Adipose tissue (tissue), 3 donors: ENCODE results near the gene SPRYD3. TPM values are rescaled to one million over a fixed set of nuclear protein-coding genes. Genes with fewer than 3 reads are reported as not detected.

Experiments
- H3K27ac ChIP-seq: one replicate; pipeline ENCODE4 v1.5.1; 2013; ENCODE audit warnings: low read depth, low read length
- WGBS, 3 donors: extraction: QIAGEN DNeasy Blood & Tissue Kit; methylation state at CpG; one replicate each; pipeline ENCODE4 v1.1.7; 2013; 5-methylcytosine and 5-hydroxymethylcytosine counted together
- polyA plus RNA-seq, 3 donors: library from polyadenylated mRNA; stranded (reverse); fragments of 200-250 nt; gene quantifications; one replicate each; pipeline ENCODE4 v1.2.3, GENCODE V29; 2013
- donor health status: healthy with polysubstance abuse.
- donor health status: Bipolar disorder and iron deficiency.
- donor health status: healthy.

SPRYD3 gene
- polyA plus RNA-seq, 3 donors, result 26.9 to 66.7 (median 29.8) TPM

DNA sequence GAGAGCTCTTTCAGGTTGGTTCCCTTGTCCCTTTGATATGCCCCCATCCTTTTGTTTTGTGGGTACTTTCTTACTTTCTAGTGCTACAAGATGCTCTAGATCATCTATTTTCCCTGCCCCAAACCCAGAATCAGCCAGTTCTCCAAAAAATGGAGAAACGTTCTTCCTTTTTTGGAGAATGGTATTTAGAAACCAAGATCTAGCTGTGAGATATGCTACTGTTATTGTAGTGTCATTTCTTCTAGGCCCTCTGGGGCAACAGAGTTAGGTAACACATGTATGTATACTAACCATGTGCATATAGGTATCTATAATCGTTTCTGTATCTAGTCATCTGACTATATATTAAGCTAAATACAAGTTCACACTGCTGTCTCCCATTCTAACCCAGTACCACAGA lies 11.4 kb upstream of the SPRYD3 start:
- WGBS, 3 donors, result 58 to 66% (median 58%) methylated on average over 2 of the region's 2 CpGs
- H3K27ac ChIP-seq, result no peak overlapping the region

DNA sequence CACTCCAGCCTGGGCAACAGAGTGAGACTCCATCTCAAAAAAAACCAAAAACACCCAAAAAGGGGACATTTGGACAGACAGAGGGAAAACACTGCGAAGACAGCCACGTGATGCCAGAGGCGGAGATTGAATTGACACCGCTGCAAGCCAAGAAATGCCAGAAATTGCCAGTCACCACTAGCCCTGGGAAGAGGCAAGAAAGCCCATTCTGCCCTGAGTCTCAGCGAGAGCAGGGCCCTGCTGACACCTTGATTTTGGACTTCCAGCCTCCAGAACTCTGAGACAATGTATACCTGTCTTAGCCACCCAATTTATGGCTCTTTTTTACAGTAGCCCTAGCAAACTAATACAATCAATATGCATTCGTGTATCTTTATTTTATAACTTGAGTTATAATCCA lies 10.9 kb upstream of the SPRYD3 start:
- no peak overlapping the region for H3K27ac ChIP-seq
- WGBS, 3 donors, result 97 to 98% (median 97%) methylated on average over 6 of the region's 6 CpGs

DNA sequence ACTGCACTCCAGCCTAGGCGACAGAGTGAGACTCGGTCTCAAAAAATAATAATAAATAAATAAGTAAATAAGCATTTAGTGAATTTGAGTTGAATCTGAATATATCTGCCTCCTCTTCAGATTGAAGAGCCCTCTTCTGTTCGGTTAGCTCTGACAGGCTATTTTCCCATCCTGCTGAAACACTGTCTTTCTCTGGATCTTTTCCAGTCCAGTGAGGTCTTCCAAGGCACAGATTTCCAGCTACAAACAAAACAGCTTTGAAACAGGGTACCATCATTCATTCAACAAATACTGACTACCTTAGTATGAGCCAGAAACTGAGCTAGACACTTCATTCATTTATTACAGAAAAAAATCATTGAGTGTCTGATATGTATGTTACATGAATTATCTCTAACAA lies 7.2 kb upstream of the SPRYD3 start:
- no peak overlapping the region for H3K27ac ChIP-seq
- WGBS, 3 donors, result 79 to 83% (median 83%) methylated on average over 3 of the region's 3 CpGs

DNA sequence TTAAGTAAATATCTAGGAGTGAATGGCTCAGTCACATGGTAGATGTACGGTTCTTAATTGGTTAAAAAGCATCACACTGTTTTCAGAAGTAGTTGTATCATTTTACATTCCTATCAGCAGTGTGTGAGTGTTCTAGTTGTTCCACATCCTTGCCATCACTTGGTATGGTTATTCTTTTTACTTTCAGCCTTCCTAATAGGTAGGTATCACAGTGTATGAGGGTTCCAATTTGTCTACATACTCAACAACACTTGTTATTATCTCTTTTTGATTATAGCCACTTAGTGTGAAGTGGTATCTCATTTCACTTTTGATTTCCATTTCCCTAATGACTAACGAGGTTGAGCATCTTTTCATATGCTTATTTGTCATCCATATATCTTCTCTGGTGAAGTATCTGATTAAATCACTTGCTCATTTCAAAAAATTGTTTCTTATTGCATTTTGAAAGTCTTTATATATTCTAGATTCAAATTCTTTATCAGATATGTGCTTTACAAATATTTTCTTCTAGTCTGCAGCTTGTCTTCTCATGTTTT lies 3.5 kb upstream of the SPRYD3 start:
- 66 to 73% (median 71%) methylated on average over 2 of the region's 2 CpGs for WGBS, 3 donors
- H3K27ac ChIP-seq, result no peak overlapping the region

DNA sequence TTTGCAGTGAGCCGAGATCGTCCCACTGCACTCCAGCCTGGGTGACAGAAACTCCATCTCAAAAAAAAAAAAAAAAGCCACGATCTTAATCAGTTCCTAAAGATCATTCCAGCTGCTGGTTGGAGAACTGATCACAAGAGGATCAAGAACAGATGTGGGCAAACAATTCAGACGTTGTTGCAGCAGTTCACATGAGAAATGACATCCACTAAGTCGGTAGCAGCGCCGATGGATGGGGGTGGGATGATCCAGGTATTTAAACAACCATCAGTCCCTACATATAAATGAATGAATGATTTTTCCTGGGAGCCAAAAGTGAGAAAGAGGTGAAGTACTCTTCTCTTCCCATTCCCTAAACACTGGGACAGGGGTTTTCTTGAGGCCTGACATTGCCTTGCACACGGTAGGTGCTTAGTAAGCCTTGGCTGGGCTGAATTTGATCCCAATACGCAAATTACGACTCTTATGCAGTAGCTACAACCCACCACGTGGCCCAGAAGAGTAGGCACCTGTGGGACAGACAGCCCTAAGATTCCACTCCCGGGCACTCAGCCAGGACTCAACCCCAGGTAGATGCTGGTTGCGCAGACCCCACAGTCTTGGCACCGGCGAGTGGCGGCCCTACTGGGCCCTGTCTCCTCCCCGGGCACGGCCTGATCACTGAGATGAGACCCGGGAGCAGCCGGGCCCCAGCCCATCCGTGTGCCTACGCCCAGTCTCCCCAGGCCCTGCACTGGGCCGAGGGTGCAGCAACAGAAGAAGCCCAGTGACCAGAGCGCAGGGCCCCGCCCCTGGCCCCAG lies 565 bp downstream of the SPRYD3 start:
- no peak overlapping the region for H3K27ac ChIP-seq
- 10 to 20% (median 19%) methylated on average over 23 to 25 of the region's 25 CpGs for WGBS, 3 donors

DNA sequence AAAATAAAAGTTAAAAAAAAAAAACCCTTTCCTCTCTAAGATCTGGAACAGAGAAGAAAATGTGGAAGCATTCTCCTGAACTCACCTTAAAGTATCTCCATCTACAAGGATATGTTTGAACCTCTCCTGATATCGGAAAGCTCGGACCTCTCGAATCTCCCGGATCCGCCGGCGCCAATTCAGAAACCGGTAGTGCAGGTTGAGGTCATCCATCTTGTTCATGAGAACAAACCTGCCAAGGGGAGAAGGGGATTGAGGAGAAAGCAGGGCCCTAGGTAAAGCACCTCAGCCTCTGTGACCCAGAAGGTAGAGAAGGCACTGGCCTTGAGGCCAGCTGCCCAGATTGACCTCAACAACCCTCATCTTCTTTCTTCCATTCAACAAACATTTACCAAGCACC lies 2.2 kb downstream of the SPRYD3 start:
- WGBS, 3 donors, result 48 to 97% (median 96%) methylated on average over 8 of the region's 8 CpGs
- no peak overlapping the region for H3K27ac ChIP-seq

DNA sequence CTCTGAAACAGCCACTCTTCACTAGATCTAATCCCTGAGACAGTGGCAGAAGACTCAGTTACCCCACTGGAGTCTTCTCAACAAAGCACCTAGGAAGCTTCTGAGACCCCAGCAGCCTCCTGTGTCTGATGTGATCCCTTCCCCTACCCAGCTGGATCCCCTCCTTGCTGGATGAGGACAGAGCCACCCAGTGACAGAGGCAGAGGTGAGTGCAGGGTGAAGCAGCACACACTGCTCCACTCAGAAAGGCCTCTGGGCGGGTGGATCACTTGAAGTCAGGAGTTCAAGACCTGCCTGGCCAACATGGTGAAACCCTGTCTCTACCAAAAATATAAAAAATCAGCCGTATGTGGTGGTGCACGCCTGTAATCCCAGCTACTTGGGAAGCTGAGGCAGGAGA lies 2.7 kb downstream of the SPRYD3 start:
- WGBS, 3 donors, result 88 to 98% (median 97%) methylated on average over 3 of the region's 3 CpGs
- no peak overlapping the region for H3K27ac ChIP-seq

DNA sequence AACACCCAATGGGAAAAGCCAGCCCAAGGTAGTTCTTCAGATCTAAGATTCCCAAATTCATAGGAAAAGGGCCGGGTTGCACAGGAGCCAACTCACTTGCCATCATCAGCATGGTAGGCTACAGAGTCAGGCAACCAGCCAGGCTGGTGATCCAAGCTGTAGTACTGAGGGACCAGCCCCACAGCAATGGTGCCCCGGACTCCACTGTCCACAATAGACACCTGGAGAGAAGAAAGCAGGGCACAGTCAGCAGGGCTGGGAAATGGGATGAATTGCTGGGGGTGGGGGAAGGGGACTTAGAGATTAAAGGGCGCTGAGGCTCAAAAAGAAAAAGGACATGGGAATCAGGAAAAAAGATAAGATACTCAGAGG lies 4.2 kb downstream of the SPRYD3 start:
- no peak overlapping the region for H3K27ac ChIP-seq
- WGBS, 3 donors, result 90 to 97% (median 96%) methylated on average over 3 of the region's 3 CpGs

DNA sequence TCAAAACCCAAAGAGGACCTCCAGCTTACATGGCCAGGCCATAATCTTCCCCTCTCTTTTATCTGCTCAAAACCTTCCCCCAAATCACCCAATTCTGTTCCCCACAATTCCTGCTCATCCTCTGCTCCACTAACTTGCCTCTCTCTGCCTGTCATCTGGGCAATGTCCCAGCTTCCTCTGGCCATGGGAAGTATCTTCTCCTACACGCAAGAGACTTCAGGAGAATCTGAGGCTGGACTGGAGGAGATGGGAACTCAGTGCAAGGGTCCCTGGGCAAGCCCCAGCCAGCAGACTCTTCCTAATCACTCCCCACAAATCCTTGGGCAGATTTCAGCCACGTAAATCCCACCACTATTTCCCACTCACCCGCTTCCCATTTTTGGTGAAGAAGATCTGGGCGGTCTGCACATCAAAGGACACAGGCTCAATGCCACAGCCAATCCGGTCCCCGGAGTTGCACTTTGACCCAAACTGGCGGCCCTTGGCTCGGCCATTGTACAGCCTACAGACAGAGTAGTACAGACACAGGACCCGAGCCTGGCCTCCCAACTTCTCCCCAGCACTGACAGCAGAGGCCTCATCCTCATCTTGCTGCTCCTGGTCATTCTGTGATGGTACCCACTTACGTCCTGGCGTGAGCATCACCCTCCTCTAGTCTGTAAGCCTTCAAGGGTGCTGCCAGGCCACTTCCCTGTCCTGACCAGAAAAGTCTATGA lies 4.7 kb downstream of the SPRYD3 start:
- 83 to 88% (median 87%) methylated on average over 11 of the region's 11 CpGs for WGBS, 3 donors
- no peak overlapping the region for H3K27ac ChIP-seq

DNA sequence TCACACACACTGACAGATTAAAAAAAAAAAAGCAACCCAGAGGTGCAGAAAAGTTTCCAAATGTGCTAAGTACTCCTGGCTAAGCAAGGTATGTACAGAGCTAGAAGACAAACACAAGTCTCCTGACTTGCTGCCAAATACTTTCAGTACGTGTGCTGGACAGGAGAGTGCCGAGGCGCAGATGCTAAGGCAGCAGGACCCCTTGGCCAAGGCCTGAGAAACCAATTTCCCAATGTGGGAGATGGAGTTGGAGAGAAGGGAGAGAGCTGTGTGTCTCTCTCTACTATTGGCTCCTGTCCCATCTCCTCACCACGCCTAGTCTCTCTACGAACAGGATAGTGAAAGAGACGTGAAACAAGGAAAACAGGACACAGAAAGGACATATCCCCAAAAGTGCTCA lies 5.3 kb downstream of the SPRYD3 start:
- no peak overlapping the region for H3K27ac ChIP-seq
- WGBS, 3 donors, result 30 to 54% (median 46%) methylated on average over 6 of the region's 6 CpGs

DNA sequence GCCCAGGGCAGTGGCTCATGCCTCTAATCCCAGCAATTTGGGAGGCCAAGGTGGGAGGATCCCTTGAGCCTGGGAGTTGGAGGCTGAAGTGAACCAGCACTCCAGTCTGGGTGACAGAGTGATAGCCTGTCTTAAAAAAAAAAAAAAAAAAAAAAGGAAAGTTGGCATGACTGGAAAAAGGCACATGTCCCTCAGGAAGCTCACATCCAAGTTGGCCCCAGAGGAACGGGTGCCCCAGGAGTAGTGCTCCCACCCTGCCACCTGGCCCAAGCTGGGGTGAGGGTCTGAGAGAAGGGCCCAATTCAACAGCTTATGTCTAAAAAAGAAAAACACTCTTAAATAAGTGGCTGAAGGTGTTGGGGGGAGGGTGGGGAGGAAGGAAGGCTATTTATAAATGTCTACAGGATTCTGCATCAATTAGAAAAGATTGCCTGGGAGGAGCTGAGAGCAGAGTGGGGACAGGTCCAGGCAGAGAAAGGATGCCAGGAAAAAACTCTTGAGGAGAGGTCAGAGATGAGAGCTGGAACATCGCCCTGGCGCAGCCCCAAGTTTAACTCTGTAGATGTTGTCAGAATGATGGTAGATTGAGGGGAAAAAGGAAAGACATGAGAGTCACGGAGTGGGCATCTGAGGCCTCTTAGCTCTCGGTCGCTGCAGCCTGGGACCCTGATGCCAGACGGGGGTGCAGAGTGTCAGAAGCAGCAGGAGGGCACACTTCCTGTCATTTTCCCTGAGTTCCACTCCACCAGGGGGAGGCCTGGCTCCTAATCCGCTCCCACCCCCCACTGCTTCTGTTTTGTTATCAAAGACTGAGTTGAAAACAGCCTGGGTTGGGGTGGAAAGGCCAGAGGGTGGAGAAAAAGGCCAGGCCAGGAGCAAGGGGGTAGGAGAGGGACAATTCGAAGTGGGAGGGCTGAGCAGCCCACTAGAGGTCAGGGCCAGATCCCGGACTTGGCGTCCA lies 7.3 kb downstream of the SPRYD3 start:
- 39 to 73% (median 40%) methylated on average over 11 of the region's 11 CpGs for WGBS, 3 donors
- no peak overlapping the region for H3K27ac ChIP-seq

DNA sequence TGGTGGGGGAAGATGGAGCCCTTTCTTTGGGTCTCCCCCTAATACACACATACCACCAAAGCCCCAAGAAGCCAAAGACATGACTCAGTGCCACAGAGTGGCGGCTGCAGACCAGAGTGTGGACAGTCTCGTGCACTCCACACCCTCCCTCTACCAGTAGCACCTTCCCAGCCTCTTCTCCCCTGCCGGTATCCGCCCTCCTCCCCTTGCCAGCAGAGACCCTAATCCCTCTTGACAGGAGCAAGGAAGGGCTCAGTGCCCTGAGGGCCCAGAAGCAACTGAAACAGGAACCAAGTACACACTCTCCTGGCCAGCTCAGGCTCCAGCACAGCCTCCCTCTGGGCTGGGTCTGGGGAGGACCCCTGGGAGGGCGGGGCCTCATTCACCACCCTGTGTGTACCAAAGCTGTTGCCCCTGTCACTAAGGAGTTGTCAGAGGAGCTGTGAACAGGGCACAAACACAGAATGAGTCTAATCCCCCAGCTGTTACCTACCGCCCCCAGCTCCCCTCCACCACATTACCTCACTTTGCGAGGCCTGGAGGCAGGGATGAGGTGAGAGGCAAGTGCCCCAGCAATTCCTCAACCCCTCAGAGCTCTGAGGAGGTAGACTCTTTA lies 8.2 kb downstream of the SPRYD3 start:
- H3K27ac ChIP-seq, result no peak overlapping the region
- WGBS, 3 donors, result 70 to 91% (median 90%) methylated on average over 7 of the region's 7 CpGs

DNA sequence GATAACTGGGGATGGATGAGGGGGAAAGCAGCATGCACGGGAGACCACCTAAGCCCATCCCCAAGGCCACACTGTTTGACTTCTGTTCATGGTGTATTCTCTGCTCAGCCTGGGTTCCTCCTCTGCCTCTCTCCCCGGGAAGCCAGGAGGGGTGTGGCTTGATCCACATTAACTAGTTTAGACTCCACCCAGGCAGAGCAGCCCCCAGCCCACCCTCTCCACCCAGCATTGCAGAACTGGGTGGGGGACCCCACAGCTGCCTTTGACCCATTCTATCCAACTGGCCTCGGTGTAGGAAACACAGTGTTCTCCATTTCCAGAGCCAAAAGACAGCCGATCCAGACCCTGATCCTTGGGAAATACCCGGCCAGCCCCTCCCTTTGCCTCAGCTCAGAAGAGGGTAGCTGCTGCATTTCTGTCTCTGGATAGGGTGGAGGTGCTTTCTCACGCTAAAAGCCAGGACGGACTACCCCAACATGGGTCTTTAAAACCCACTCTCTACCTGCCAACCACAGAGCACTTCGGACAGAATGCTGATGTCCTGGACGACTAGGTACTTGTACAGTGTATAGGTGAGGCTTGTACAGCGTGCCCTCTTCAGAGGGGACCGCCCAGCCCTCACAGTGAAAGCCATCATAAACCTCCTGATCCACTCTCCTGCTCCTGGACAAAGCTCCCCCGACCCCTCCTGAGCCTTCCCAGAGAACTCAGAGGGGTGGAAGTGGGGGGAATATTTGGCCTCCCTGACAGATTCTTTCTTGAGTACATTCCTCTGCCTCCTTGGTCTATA lies 9.4 kb downstream of the SPRYD3 start:
- H3K27ac ChIP-seq, result no peak overlapping the region
- 54 to 78% (median 62%) methylated on average over 12 of the region's 12 CpGs for WGBS, 3 donors

DNA sequence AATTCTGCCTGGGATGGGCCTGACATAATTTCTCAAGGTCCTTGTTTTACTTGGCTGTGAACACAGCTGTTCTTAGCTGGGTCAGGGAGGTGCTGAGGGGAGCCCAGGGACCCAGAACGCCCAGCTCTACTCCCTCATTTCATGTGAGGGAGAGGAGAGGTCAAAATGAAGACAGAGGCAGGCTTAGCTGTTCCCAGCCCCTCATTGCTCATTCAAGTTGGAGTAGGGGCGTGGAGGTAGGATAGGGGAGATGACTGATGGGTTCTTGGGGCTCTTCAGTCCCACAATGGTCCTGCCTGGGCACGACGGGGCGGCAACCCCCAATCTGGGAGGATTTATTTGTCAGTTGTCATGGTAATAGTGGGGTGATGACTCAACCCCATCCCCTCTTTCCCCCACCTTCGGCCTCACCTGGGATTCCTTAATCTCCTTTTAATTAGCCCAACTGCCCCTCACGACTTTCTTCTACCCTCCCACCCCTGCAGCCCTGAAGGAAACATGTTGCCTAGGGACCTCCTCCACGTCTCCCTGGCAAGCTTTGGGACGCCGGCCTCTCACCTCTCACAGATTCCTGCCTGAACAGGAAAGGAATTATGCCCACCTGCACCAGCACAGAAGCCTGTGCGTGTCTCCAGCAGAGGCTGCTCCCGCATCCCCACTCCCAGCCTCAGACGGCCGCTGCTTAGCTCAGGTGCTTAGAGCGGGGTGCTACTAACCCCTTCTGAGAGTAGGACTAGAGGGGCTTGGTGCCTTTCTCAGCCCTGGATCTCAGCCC lies 10.2 kb downstream of the SPRYD3 start:
- 64 to 75% (median 69%) methylated on average over 13 to 15 of the region's 15 CpGs for WGBS, 3 donors
- H3K27ac ChIP-seq, result no peak overlapping the region

DNA sequence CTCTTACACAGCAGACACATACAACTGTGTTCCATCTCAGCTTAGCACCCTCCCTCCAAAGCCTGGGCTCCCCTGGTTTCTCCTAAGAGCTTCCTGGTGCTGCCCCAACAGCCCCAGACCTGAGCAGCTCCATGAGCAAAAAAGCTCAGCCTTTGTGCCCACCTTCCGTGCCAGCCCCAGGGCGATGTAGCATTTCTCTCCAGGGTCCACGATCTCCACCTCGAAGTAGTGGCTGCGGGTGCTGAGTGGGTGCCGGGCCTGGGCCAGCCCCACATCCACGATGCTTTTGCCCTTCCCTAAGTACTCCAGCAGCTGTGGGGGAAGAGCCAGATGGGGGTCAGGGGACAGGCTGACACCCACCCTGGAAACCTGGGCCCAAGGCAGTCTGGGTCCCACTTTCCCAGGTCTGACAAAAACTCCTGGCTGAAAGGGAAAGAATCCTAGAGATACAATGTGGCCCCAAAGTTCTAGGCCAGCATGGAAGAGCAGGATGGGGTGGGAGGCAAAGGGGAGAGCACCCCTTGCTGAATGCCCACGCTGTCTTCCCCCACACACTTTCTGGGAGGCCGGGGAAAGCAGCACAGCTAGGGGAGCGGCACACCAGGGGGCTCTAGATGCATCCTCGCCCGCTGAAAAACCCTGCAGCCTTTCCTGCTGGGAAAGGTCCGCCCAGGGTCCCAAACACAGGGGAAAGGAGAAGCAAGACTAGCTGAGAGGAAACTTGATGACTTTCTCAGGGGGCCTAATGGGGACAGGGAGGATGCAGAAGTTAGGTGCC lies 11.0 kb downstream of the SPRYD3 start:
- H3K27ac ChIP-seq, result no peak overlapping the region
- 80 to 89% (median 81%) methylated on average over 13 of the region's 13 CpGs for WGBS, 3 donors
